LNCAP (cell line): ENCODE measurements around the gene SPEM2.

Experiments used
- CTCF ChIP-seq: fragments of 450-650 bp; IDR thresholded peaks from 2 replicates; pipeline ENCODE4 v1.5.1; 2017; ENCODE audit warnings: mild to moderate bottlenecking

The SPEM2 gene

GRCh38 chr17:7425316-7425715 is at the start of gene SPEM2:
Gene SPEM2, plus strand, starts transcription at chr17:7425616. Its CDS starts 73 bp downstream, at chr17:7425689.
- TF ChIP-seq CTCF: no peak

- no peak for TF ChIP-seq CTCF
Observed at GRCh38 chr17:7379134-7379533, 46.3 kb upstream of the SPEM2 start.

- TF ChIP-seq CTCF: no peak
Observed at GRCh38 chr17:7380321-7380720, 45.1 kb upstream of the SPEM2 start.

GRCh38 chr17:7380855-7381683 is 44.3 kb upstream of the SPEM2 start, which contains the start of gene TNK1:
Gene TNK1, plus strand, starts transcription at chr17:7381089. Its CDS starts 1,838 bp downstream, at chr17:7382927.
- TF ChIP-seq CTCF: no peak

GRCh38 chr17:7382901-7383300 is 42.5 kb upstream of the SPEM2 start:
- no peak for TF ChIP-seq CTCF

GRCh38 chr17:7383371-7383741 is 42.1 kb upstream of the SPEM2 start:
- TF ChIP-seq CTCF: no peak

GRCh38 chr17:7383742-7384488 is 41.5 kb upstream of the SPEM2 start:
- TF ChIP-seq CTCF: no peak
